A673 (cell line): ENCODE data around the gene GRAP2. TPM values are rescaled to one million over a fixed set of nuclear protein-coding genes. Genes with fewer than 3 reads are reported as not detected.

Source experiments
- BruUV-seq: library from RNA; stranded (reverse); fragments of 400-500 nt; replicated peaks from 2 replicates; lab custom pipeline; 2021; lab: Mats Ljungman, UMichigan
- CTCF ChIA-PET: fragments of 300-600 bp; sonication (Branson Sonifier 250); formaldehyde crosslinking; loops from one replicate; lab custom pipeline; 2022; ENCODE audit warnings: antibody characterized with exemption; lab: Charles Lee
- POLR2A ChIA-PET: fragments of 300-600 bp; sonication (Branson Sonifier 250); formaldehyde crosslinking; loops from one replicate; lab custom pipeline; 2022; ENCODE audit warnings: antibody characterized with exemption; ENCODE audit not compliant: low non-redundant PET; lab: Charles Lee
- DNase-seq: peaks from one replicate; pipeline ENCODE4 v3.0.0-alpha.2; 2015; ENCODE audit warnings: low spot score
- H3K27ac ChIP-seq: fragments of 200-600 bp; sonication (generic); 2 replicates; pipeline ENCODE4 v1.5.1; 2016; ENCODE audit warnings: mixed run types, low read depth, mild to moderate bottlenecking, mixed read lengths, antibody characterized with exemption, low read length; ENCODE audit not compliant: poor library complexity, severe bottlenecking
- H3K27me3 ChIP-seq: fragments of 200-600 bp; sonication (generic); replicated peaks from 2 replicates; pipeline ENCODE4 v1.6.1; 2017; ENCODE audit warnings: mixed run types, low read depth, mild to moderate bottlenecking, mixed read lengths, antibody characterized with exemption, low read length; ENCODE audit not compliant: insufficient read depth, poor library complexity
- H3K36me3 ChIP-seq: fragments of 200-600 bp; sonication (generic); 2 replicates; pipeline ENCODE4 v1.6.1; 2016; ENCODE audit warnings: mixed run types, mild to moderate bottlenecking, mixed read lengths, antibody characterized with exemption, low read length; ENCODE audit not compliant: insufficient read depth, poor library complexity, severe bottlenecking
- H3K4me1 ChIP-seq: fragments of 200-600 bp; sonication (generic); 2 replicates; pipeline ENCODE4 v1.6.1; 2017; ENCODE audit warnings: mixed run types, mild to moderate bottlenecking, mixed read lengths, antibody characterized with exemption, low read length; ENCODE audit not compliant: insufficient read depth, poor library complexity, severe bottlenecking
- H3K4me3 ChIP-seq: fragments of 200-600 bp; sonication (generic); 2 replicates; pipeline ENCODE4 v1.5.1; 2016; ENCODE audit warnings: low read depth, mixed run types, mild to moderate bottlenecking, mixed read lengths, low read length; ENCODE audit not compliant: poor library complexity, severe bottlenecking
- H3K9me3 ChIP-seq: fragments of 200-600 bp; sonication (generic); 2 replicates; pipeline ENCODE4 v1.6.1; 2016; ENCODE audit warnings: mixed run types, low read depth, mild to moderate bottlenecking, mixed read lengths, antibody characterized with exemption, low read length; ENCODE audit not compliant: poor library complexity, severe bottlenecking
- CTCF ChIP-seq: fragments of 300-800, 200-600 bp; sonication (generic); conservative IDR thresholded peaks from 2 replicates; pipeline ENCODE4 v1.5.1; 2017; ENCODE audit warnings: low read depth, mild to moderate bottlenecking, antibody characterized with exemption, low read length, moderate library complexity, mixed read lengths
- EZH2 ChIP-seq: fragments of 200-600 bp; sonication (generic); IDR thresholded peaks from 2 replicates; pipeline ENCODE4 v1.6.1; 2017; ENCODE audit warnings: borderline replicate concordance, low read depth, mild to moderate bottlenecking, mixed read lengths, antibody characterized with exemption, low read length; ENCODE audit not compliant: poor library complexity, severe bottlenecking
- intact Hi-C: fragments of 100-400 bp; cut with micrococcal nuclease; formaldehyde crosslinking; loops from one replicate; pipeline ENCODE4 v1.10.0; 2022; ENCODE audit not compliant: unreplicated experiment
- total RNA-seq: library from RNA; stranded (reverse); gene quantifications from 2 replicates; pipeline ENCODE4 v1.2.3, GENCODE V29; 2021

The GRAP2 gene
- total RNA-seq, 1 experiment from 2014 or later: not detected

GRCh38 chr22:40019100-40019499 is 118.2 kb downstream of the GRAP2 start:
- BruUV-seq: no TSS peak
- Histone ChIP-seq H3K9me3 (no peaks in the 10 kb centered on the region), H3K4me1 (no peaks in the 10 kb centered on the region), H3K27ac (no peak overlapping the region), H3K27me3 (peaks cover 5% of the 10 kb centered on the region), H3K36me3 (no peaks in the 10 kb centered on the region), H3K4me3 (no peak overlapping the region)
- CTCF ChIA-PET: no interaction called here
- intact Hi-C loops: no loop called here
- no peak for DNase-seq
- no peak for TF ChIP-seq CTCF
- POLR2A ChIA-PET: no interaction called here

GRCh38 chr22:40020956-40021355 is 120.1 kb downstream of the GRAP2 start:
- TF ChIP-seq EZH2 (no peak), CTCF (no peak)
- POLR2A ChIA-PET: interaction anchor here (0.6 kb wide), 1 partner anchor 398 kb away, joined by 3 read pairs; no protein-coding TSS in a partner anchor
- intact Hi-C loops: no loop called here
- Histone ChIP-seq H3K9me3 (no peaks in the 10 kb centered on the region), H3K4me3 (no peak overlapping the region), H3K27ac (no peak overlapping the region), H3K4me1 (no peaks in the 10 kb centered on the region), H3K27me3 (no peaks in the 10 kb centered on the region), H3K36me3 (no peaks in the 10 kb centered on the region)
- no peak for DNase-seq
- CTCF ChIA-PET: no interaction called here
- no TSS peak for BruUV-seq

GRCh38 chr22:40021401-40022000 is 120.6 kb downstream of the GRAP2 start:
- CTCF ChIA-PET: no interaction called here
- intact Hi-C loops: no loop called here

More at GRCh38 chr22:40021401-40022000, 120.6 kb downstream of the GRAP2 start:
- Histone ChIP-seq H3K4me3 (no peak overlapping the region), H3K27ac (no peak overlapping the region), H3K27me3 (no peaks in the 10 kb centered on the region), H3K4me1 (no peaks in the 10 kb centered on the region), H3K9me3 (no peaks in the 10 kb centered on the region), H3K36me3 (no peaks in the 10 kb centered on the region)
- TF ChIP-seq EZH2 (no peak), CTCF (no peak)
- no TSS peak for BruUV-seq
- DNase-seq: no peak
- POLR2A ChIA-PET: no interaction called here
